GM13976 (cell line): ENCODE measurements around the gene C1QTNF7.

Source experiments
- DNase-seq: peaks from one replicate; pipeline ENCODE4 v3.0.0; 2012; ENCODE audit warnings: low spot score
- CTCF ChIP-seq: IDR thresholded peaks from 2 replicates; pipeline ENCODE4 v1.5.1; 2012; ENCODE audit warnings: borderline replicate concordance, mild to moderate bottlenecking; ENCODE audit not compliant: insufficient read depth; ENCODE audit errors: extremely low read depth, missing control alignments, control extremely low read depth
- in situ Hi-C: fragments of 300-500 bp; cut with MboI; formaldehyde crosslinking; loops from one replicate; pipeline ENCODE4 v1.12.0; 2022; ENCODE audit warnings: low sequenced_read_pairs, mixed read lengths, inconsistent platforms; ENCODE audit not compliant: unreplicated experiment

The C1QTNF7 gene

GRCh38 chr4:15410750-15411149 lies 17.1 kb upstream of the C1QTNF7 start:
- TF ChIP-seq CTCF = no peak
- in situ Hi-C loops = no loop called here
- DNase-seq = no peak

- TF ChIP-seq CTCF = no peak
- in situ Hi-C loops = no loop called here
Measured at GRCh38 chr4:15412461-15412860, 15.4 kb upstream of the C1QTNF7 start.

GRCh38 chr4:15413010-15413622 lies 14.7 kb upstream of the C1QTNF7 start:
- no peak for DNase-seq
- TF ChIP-seq CTCF = no peak
- in situ Hi-C loops = no loop called here

More at GRCh38 chr4:15412461-15412860, 15.4 kb upstream of the C1QTNF7 start:
- DNase-seq = no peak

- no peak for DNase-seq
- in situ Hi-C loops = no loop called here
- TF ChIP-seq CTCF = no peak
Measured at GRCh38 chr4:15413623-15414019, 14.2 kb upstream of the C1QTNF7 start.

- no peak for DNase-seq
- no peak for TF ChIP-seq CTCF
- in situ Hi-C loops = no loop called here
Measured at GRCh38 chr4:15414551-15415091, 13.2 kb upstream of the C1QTNF7 start.

- no peak for TF ChIP-seq CTCF
- DNase-seq = no peak
- in situ Hi-C loops = no loop called here
Measured at GRCh38 chr4:15416357-15417232, 11.2 kb upstream of the C1QTNF7 start.
